Adrenal gland (tissue), 5 donors: ENCODE data around the gene CR1.

Source experiments
- CTCF ChIP-seq, 6 experiments: fragments of 450-650 bp in 4 of 6; fragments of 200-600 bp in 2 of 6; sonication (generic) in 1 of 6; IDR thresholded peaks; 1 replicate in 5 of 6; 2 replicates in 1 of 6; pipeline versions ENCODE4 v1.5.1 to v1.8.0; 2016 to 2021; ENCODE audit warnings: antibody characterized with exemption in 6 of 6, mild to moderate bottlenecking in 2 of 6, moderate library complexity in 1 of 6
- POLR2A ChIP-seq, 2 donors: fragments of 450-650 bp; IDR thresholded peaks; one replicate each; pipeline ENCODE4 v1.6.1; 2017; ENCODE audit warnings: antibody characterized with exemption in 2 of 2, mild to moderate bottlenecking in 2 of 2, moderate library complexity in 1 of 2
- donor health status: DM: no; HTN: no; CAD: no.

DNA sequence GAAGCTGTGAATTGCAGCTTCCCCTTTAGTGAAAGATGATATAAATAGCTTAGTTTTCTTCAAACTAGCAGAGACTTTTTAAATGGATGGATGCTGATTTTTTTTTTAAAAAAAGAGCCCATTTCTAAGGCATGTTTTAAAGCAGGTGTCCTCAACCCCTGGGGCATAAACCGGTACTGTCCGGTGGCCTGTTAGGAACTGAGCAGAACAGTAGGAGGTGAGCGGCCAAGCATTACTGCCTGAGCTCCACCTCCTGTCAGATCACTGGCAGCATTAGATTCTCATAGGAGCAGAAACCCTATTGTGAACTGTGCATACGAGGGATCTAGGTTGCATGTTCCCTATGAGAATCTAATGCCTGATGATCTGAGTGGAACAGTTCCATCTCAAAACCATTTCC lies 180.2 kb downstream of the CR1 start:
- TF ChIP-seq CTCF (IDR thresholded peaks at IDR 0.05) (no peak), POLR2A (IDR thresholded peaks at IDR 0.05) (no peak)
